ENCODE results near the gene PELI2.

The PELI2 gene

GRCh38 chr14:56175773-56176172, 57.6 kb downstream of the PELI2 start:
- TF ChIP-seq RARB (CRISPR knock-in tag; IDR thresholded peaks at IDR 0.05): no peak
- no peak for TF ChIP-seq SNAI2 (CRISPR knock-in tag; IDR thresholded peaks at IDR 0.05)
- no peak for TF ChIP-seq TCF4 (CRISPR knock-in tag; IDR thresholded peaks at IDR 0.05; ENCODE audit: borderline replicate concordance)
- TF ChIP-seq CREB5 (CRISPR knock-in tag; IDR thresholded peaks at IDR 0.05; ENCODE audit: low read depth): no peak
- TF ChIP-seq ESRRG (CRISPR knock-in tag; IDR thresholded peaks at IDR 0.05): no peak
- TF ChIP-seq CSRNP3 (CRISPR knock-in tag; IDR thresholded peaks at IDR 0.05): no peak
- TF ChIP-seq ZC3H10 (CRISPR knock-in tag; IDR thresholded peaks at IDR 0.05): no peak
- TF ChIP-seq, protein P1, sequence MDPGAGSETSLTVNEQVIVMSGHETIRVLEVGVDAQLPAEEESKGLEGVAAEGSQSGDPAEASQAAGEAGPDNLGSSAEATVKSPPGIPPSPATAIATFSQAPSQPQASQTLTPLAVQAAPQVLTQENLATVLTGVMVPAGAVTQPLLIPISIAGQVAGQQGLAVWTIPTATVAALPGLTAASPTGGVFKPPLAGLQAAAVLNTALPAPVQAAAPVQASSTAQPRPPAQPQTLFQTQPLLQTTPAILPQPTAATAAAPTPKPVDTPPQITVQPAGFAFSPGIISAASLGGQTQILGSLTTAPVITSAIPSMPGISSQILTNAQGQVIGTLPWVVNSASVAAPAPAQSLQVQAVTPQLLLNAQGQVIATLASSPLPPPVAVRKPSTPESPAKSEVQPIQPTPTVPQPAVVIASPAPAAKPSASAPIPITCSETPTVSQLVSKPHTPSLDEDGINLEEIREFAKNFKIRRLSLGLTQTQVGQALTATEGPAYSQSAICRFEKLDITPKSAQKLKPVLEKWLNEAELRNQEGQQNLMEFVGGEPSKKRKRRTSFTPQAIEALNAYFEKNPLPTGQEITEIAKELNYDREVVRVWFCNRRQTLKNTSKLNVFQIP (CRISPR knock-in tag; IDR thresholded peaks at IDR 0.05; ENCODE audit: borderline replicate concordance, low read depth): no peak
- no peak for TF ChIP-seq ZNF70 (CRISPR knock-in tag; IDR thresholded peaks at IDR 0.05)
- TF ChIP-seq BACH2 (CRISPR knock-in tag; IDR thresholded peaks at IDR 0.05; ENCODE audit: borderline replicate concordance): no peak
- TF ChIP-seq OSR1 (CRISPR knock-in tag; IDR thresholded peaks at IDR 0.05): no peak
- no peak for TF ChIP-seq ZNF8 (CRISPR knock-in tag; IDR thresholded peaks at IDR 0.05)
- TF ChIP-seq PPARA (CRISPR knock-in tag; IDR thresholded peaks at IDR 0.05; ENCODE audit: borderline replicate concordance): no peak
- TF ChIP-seq GLIS3 (CRISPR knock-in tag; IDR thresholded peaks at IDR 0.05): no peak
- TF ChIP-seq, protein P2, sequence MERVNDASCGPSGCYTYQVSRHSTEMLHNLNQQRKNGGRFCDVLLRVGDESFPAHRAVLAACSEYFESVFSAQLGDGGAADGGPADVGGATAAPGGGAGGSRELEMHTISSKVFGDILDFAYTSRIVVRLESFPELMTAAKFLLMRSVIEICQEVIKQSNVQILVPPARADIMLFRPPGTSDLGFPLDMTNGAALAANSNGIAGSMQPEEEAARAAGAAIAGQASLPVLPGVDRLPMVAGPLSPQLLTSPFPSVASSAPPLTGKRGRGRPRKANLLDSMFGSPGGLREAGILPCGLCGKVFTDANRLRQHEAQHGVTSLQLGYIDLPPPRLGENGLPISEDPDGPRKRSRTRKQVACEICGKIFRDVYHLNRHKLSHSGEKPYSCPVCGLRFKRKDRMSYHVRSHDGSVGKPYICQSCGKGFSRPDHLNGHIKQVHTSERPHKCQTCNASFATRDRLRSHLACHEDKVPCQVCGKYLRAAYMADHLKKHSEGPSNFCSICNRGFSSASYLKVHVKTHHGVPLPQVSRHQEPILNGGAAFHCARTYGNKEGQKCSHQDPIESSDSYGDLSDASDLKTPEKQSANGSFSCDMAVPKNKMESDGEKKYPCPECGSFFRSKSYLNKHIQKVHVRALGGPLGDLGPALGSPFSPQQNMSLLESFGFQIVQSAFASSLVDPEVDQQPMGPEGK (CRISPR knock-in tag; IDR thresholded peaks at IDR 0.05; ENCODE audit: borderline replicate concordance): no peak
- no peak for TF ChIP-seq CSDC2 (CRISPR knock-in tag; IDR thresholded peaks at IDR 0.05)
- no peak for TF ChIP-seq ISL1 (CRISPR knock-in tag; IDR thresholded peaks at IDR 0.05)
- ATAC-seq: no peak

GRCh38 chr14:56176530-56176929, 58.3 kb downstream of the PELI2 start:
- TF ChIP-seq, protein P2 (CRISPR knock-in tag; IDR thresholded peaks at IDR 0.05; ENCODE audit: borderline replicate concordance): no peak
- TF ChIP-seq ZNF565 (CRISPR knock-in tag; conservative IDR thresholded peaks at IDR 0.05; ENCODE audit: low read depth) (no peak), CREB5 (CRISPR knock-in tag; IDR thresholded peaks at IDR 0.05; ENCODE audit: low read depth) (no peak), ZFP30 (CRISPR knock-in tag; IDR thresholded peaks at IDR 0.05) (no peak), ZC3H10 (CRISPR knock-in tag; IDR thresholded peaks at IDR 0.05) (no peak)
- ATAC-seq: no peak

DNA sequence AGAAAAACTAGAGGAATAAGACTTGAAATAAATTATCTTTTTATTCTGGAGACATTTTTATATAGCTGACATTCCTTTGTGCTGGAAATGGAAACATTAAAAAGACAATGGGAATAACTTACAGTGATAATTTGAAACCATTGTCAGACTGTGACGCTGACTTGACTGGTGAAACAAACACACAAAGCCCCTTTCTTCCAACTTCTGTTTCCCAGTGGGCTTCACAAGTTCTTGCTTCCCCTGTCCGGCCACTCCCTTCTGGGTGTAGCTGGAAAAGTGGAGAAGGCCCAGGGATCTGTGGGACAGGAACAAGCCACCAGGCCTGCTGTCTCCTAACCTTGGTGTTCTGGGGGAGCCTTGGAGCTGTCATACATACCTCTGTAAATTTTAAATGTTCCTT, 58.8 kb downstream of the PELI2 start:
- no peak for ATAC-seq
- no peak for TF ChIP-seq TSHZ2 (CRISPR knock-in tag; IDR thresholded peaks at IDR 0.05)
- no peak for TF ChIP-seq TOX (CRISPR knock-in tag; IDR thresholded peaks at IDR 0.05; ENCODE audit: borderline replicate concordance)
- TF ChIP-seq TCF4 (CRISPR knock-in tag; IDR thresholded peaks at IDR 0.05; ENCODE audit: borderline replicate concordance): no peak
- no peak for TF ChIP-seq ZNF70 (CRISPR knock-in tag; IDR thresholded peaks at IDR 0.05)
- TF ChIP-seq, protein P1 (CRISPR knock-in tag; IDR thresholded peaks at IDR 0.05; ENCODE audit: borderline replicate concordance, low read depth): no peak
- no peak for TF ChIP-seq CSDC2 (CRISPR knock-in tag; IDR thresholded peaks at IDR 0.05)
- TF ChIP-seq ZFP3 (CRISPR knock-in tag; IDR thresholded peaks at IDR 0.05): no peak
- no peak for TF ChIP-seq OSR1 (CRISPR knock-in tag; IDR thresholded peaks at IDR 0.05)
- TF ChIP-seq SNAI2 (CRISPR knock-in tag; IDR thresholded peaks at IDR 0.05): no peak
- no peak for TF ChIP-seq ZNF565 (CRISPR knock-in tag; conservative IDR thresholded peaks at IDR 0.05; ENCODE audit: low read depth)

All from SK-N-SH treated with all-trans-retinoic acid at 6 μM for 48 hours (cell line).